ENCODE results near the gene TULP4.

TULP4 gene

GRCh38 chr6:158559895-158560835 lies 247.9 kb downstream of the TULP4 start, which contains the start of gene TMEM181:
TMEM181 (plus strand) TSS chr6:158560091; CDS start chr6:158560225, 134 bp downstream.
- no peak for TF ChIP-seq CTCF (IDR thresholded peaks at IDR 0.05; ENCODE audit: insufficient read depth, missing control alignments)
- DNase-seq (ENCODE audit: insufficient read length, low spot score) (peak; percentile 64), FAIRE-seq (no peak)

- FAIRE-seq (no peak), DNase-seq (ENCODE audit: insufficient read length, low spot score) (no peak)
- TF ChIP-seq CTCF (IDR thresholded peaks at IDR 0.05; ENCODE audit: insufficient read depth, missing control alignments) = no peak
Measured at GRCh38 chr6:158560836-158561320, 248.6 kb downstream of the TULP4 start.
